ENCODE measurements around the gene TJP3.
A peak's percentile ranks its signal among the peaks of the same experiment; 100 is the strongest.

TJP3 gene

GRCh38 chr19:3669947-3670795 is 38.0 kb upstream of the TJP3 start:
- peaks cover 35 to 58% (median 52%) of the 10 kb centered on the region in 10 experiments for H3K4me1 ChIP-seq

GRCh38 chr19:3670796-3671679 is 37.1 kb upstream of the TJP3 start:
- peak overlapping the region; percentile 34 to 77 (median 68); a peak in 21 of 22 replicates for H3K9ac ChIP-seq
- H3K4me3 ChIP-seq, result peak overlapping the region in 8 of 10 experiments; percentile 29 to 56 (median 42); a peak in 13 of 20 replicates
- H3K9me3 ChIP-seq (replicated peaks in 1 of 11), result 0 out of 22 replicates have a peak, but pooled peaks cover 0 to 6% (median 0%) of the 10 kb centered on the region in 11 experiments
- H3K27ac ChIP-seq, result peak overlapping the region; percentile 1 to 67 (median 45); a peak in 19 of 22 replicates
- peaks cover 0 to 48% (median 3%) of the 10 kb centered on the region in 11 experiments; a peak in 7 of 22 replicates for H3K36me3 ChIP-seq
- TF ChIP-seq Cebpa-rat (IDR thresholded peaks at IDR 0.05), result no peak
- peaks cover 0 to 19% (median 13%) of the 10 kb centered on the region in 11 experiments; a peak in 13 of 22 replicates for H3K27me3 ChIP-seq
- peaks cover 27 to 51% (median 45%) of the 10 kb centered on the region in 10 experiments for H3K4me1 ChIP-seq
- H4K20me1 ChIP-seq, result peaks cover 96 to 99% (median 98%) of the 10 kb centered on the region in 11 experiments
- H3K4me2 ChIP-seq, result peak overlapping the region; percentile 93 to 99 (median 98)

More at GRCh38 chr19:3669947-3670795, 38.0 kb upstream of the TJP3 start:
- TF ChIP-seq Cebpa-rat (IDR thresholded peaks at IDR 0.05), result no peak
- H3K36me3 ChIP-seq, result peaks cover 0 to 47% (median 3%) of the 10 kb centered on the region in 11 experiments; a peak in 11 of 22 replicates
- peaks cover 0 to 19% (median 13%) of the 10 kb centered on the region in 11 experiments; a peak in 13 of 22 replicates for H3K27me3 ChIP-seq
- 0 out of 22 replicates have a peak, but pooled peaks cover 0 to 6% (median 0%) of the 10 kb centered on the region in 11 experiments for H3K9me3 ChIP-seq (replicated peaks in 1 of 11)
- H3K4me3 ChIP-seq, result peak overlapping the region in 1 of 10 experiments; percentile 48; a peak in 1 of 20 replicates
- peak overlapping the region; percentile 34 to 77 (median 68); a peak in 17 of 22 replicates for H3K9ac ChIP-seq
- H4K20me1 ChIP-seq, result peaks cover 96 to 99% (median 98%) of the 10 kb centered on the region in 11 experiments
- H3K27ac ChIP-seq, result peak overlapping the region in 7 of 11 experiments; percentile 27 to 67 (median 60); a peak in 5 of 22 replicates
- H3K4me2 ChIP-seq, result peak overlapping the region; percentile 93 to 99 (median 98)

- Histone ChIP-seq H3K4me3 (peak overlapping the region in 8 of 10 experiments; percentile 29 to 56 (median 42); a peak in 11 of 20 replicates), H3K27ac (peak overlapping the region in 10 of 11 experiments; percentile 1 to 67 (median 48); a peak in 15 of 22 replicates), H3K4me1 (peaks cover 25 to 50% (median 43%) of the 10 kb centered on the region in 10 experiments), H3K36me3 (peaks cover 0 to 46% (median 0%) of the 10 kb centered on the region in 11 experiments; a peak in 7 of 22 replicates), H3K4me2 (peak overlapping the region; percentile 93 to 99 (median 98)), H3K9me3 (replicated peaks in 1 of 11) (0 out of 22 replicates have a peak, but pooled peaks cover 0 to 6% (median 0%) of the 10 kb centered on the region in 11 experiments), H4K20me1 (peaks cover 96 to 99% (median 98%) of the 10 kb centered on the region in 11 experiments), H3K9ac (peak overlapping the region; percentile 34 to 77 (median 68); a peak in 21 of 22 replicates), H3K27me3 (peaks cover 0 to 19% (median 13%) of the 10 kb centered on the region in 11 experiments; a peak in 13 of 22 replicates)
- no peak for TF ChIP-seq Cebpa-rat (IDR thresholded peaks at IDR 0.05)
These were observed 36.3 kb upstream of the TJP3 start for GRCh38 chr19:3671680-3672574.

GRCh38 chr19:3672575-3672948 is 35.6 kb upstream of the TJP3 start:
- no peak for TF ChIP-seq Cebpa-rat (IDR thresholded peaks at IDR 0.05)

GRCh38 chr19:3672993-3673392 is 35.2 kb upstream of the TJP3 start:
- Histone ChIP-seq H3K4me2 (peak overlapping the region in 3 of 11 experiments; percentile 43 to 83 (median 63); a peak in 6 of 22 replicates), H3K9ac (peak overlapping the region in 1 of 11 experiments; percentile 31; a peak in 1 of 22 replicates), H3K36me3 (peaks cover 0 to 37% (median 0%) of the 10 kb centered on the region in 11 experiments; a peak in 6 of 22 replicates), H3K4me1 (peaks cover 25 to 48% (median 40%) of the 10 kb centered on the region in 10 experiments), H3K27ac (no peak overlapping the region), H3K27me3 (peaks cover 0 to 19% (median 13%) of the 10 kb centered on the region in 11 experiments; a peak in 13 of 22 replicates), H3K9me3 (replicated peaks in 1 of 11) (0 out of 22 replicates have a peak, but pooled peaks cover 0 to 6% (median 0%) of the 10 kb centered on the region in 11 experiments), H3K4me3 (no peak overlapping the region), H4K20me1 (peaks cover 88 to 96% (median 93%) of the 10 kb centered on the region in 11 experiments)
- no peak for TF ChIP-seq Cebpa-rat (IDR thresholded peaks at IDR 0.05)

More at GRCh38 chr19:3672575-3672948, 35.6 kb upstream of the TJP3 start:
- no peak overlapping the region; a peak in 1 of 22 replicates for H3K27ac ChIP-seq
- peaks cover 25 to 48% (median 42%) of the 10 kb centered on the region in 10 experiments for H3K4me1 ChIP-seq
- peaks cover 0 to 19% (median 13%) of the 10 kb centered on the region in 11 experiments; a peak in 13 of 22 replicates for H3K27me3 ChIP-seq
- H3K9ac ChIP-seq, result no peak overlapping the region; a peak in 1 of 22 replicates
- H3K9me3 ChIP-seq (replicated peaks in 1 of 11), result 0 out of 22 replicates have a peak, but pooled peaks cover 0 to 6% (median 0%) of the 10 kb centered on the region in 11 experiments
- no peak overlapping the region; a peak in 2 of 20 replicates for H3K4me3 ChIP-seq
- H3K36me3 ChIP-seq, result peaks cover 0 to 41% (median 0%) of the 10 kb centered on the region in 11 experiments; a peak in 7 of 22 replicates
- peak overlapping the region; percentile 93 to 99 (median 98); a peak in 21 of 22 replicates for H3K4me2 ChIP-seq
- peaks cover 92 to 98% (median 96%) of the 10 kb centered on the region in 11 experiments for H4K20me1 ChIP-seq

- Histone ChIP-seq H3K36me3 (peaks cover 0 to 32% (median 0%) of the 10 kb centered on the region in 11 experiments; a peak in 5 of 22 replicates), H3K9me3 (replicated peaks in 1 of 11) (0 out of 22 replicates have a peak, but pooled peaks cover 0 to 6% (median 0%) of the 10 kb centered on the region in 11 experiments), H3K4me3 (no peak overlapping the region), H3K4me1 (peaks cover 25 to 48% (median 40%) of the 10 kb centered on the region in 10 experiments), H3K27ac (no peak overlapping the region), H3K9ac (peak overlapping the region in 1 of 11 experiments; percentile 31; a peak in 1 of 22 replicates), H4K20me1 (peaks cover 80 to 96% (median 88%) of the 10 kb centered on the region in 11 experiments), H3K4me2 (peak overlapping the region in 5 of 11 experiments; percentile 3 to 83 (median 43); a peak in 9 of 22 replicates), H3K27me3 (peaks cover 0 to 19% (median 13%) of the 10 kb centered on the region in 11 experiments; a peak in 13 of 22 replicates)
- TF ChIP-seq Cebpa-rat (IDR thresholded peaks at IDR 0.05), result no peak
These were observed 34.4 kb upstream of the TJP3 start for GRCh38 chr19:3673506-3674439.
